ENCODE measurements around the gene CALML6.

CALML6 gene

DNA sequence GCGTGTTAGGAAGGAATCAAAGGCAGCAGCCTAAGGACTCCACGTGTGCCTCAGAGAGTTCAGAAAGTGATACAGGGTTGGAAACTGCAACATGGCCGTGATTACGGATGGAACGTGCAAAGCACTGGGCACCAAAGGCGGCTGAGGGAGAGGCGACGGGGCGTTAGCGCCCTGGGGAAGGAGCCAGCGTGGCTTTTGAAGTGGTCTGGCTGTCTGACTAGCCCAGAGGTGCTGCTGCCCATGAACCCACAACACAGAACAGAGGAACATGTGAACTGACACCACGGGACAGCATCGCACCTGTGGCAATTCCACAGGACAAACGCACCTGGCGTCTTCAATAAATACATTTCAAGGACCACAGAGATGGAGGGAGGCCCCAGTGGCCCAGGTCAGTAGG is 22.0 kb downstream of the CALML6 start:
- H2BK5ac ChIP-seq (ENCODE audit: low read depth, low read length, poor library complexity) = no peak overlapping the region
- no peak overlapping the region for H2BK12ac ChIP-seq (ENCODE audit: low read length)
- no peak overlapping the region for H3K18ac ChIP-seq (ENCODE audit: low read length)
- H2BK120ac ChIP-seq (ENCODE audit: insufficient read depth, low read length, poor library complexity) = no peak overlapping the region
- H3K4ac ChIP-seq (ENCODE audit: low read depth, low read length) = no peak overlapping the region
- no peak overlapping the region for H2AFZ ChIP-seq (ENCODE audit: insufficient read depth, low read length, poor library complexity)
- no peak overlapping the region for H3K4me3 ChIP-seq (ENCODE audit: low read depth, low read length)
- peaks cover 12% of the 10 kb centered on the region for H3K9me3 ChIP-seq (ENCODE audit: insufficient read depth, low read depth, low read length)
- no peaks in the 10 kb centered on the region for H3K4me1 ChIP-seq (ENCODE audit: control insufficient read depth in 1 of 2, insufficient read depth in 2 of 2, low read length in 2 of 2)
- WGBS (ENCODE audit: extremely low coverage, insufficient coverage, insufficient read length) = 100% methylated on average over 1 of the region's 15 CpGs
- H3K27ac ChIP-seq (ENCODE audit: low read depth, low read length) = no peak overlapping the region
- H3K4me2 ChIP-seq (ENCODE audit: low read length) = no peak overlapping the region
- no peak overlapping the region for H4K12ac ChIP-seq (ENCODE audit: low read depth, low read length)
- H3K14ac ChIP-seq (ENCODE audit: low read length) = no peak overlapping the region
- no peaks in the 10 kb centered on the region for H3K79me2 ChIP-seq (ENCODE audit: control insufficient read depth, insufficient read depth, low read length, poor library complexity)
- no peaks in the 10 kb centered on the region for H3K27me3 ChIP-seq (ENCODE audit: insufficient read depth, low read length)
- no peak overlapping the region for H3K23ac ChIP-seq (ENCODE audit: low read length)
- H3K79me1 ChIP-seq (ENCODE audit: low read length) = no peaks in the 10 kb centered on the region
- H4K91ac ChIP-seq (ENCODE audit: low read depth, low read length) = no peak overlapping the region
- H2AK5ac ChIP-seq (ENCODE audit: low read length) = no peak overlapping the region
- H4K8ac ChIP-seq (ENCODE audit: low read depth, low read length) = no peak overlapping the region
- no peak overlapping the region for H3K9ac ChIP-seq (ENCODE audit: low read length)
- DNase-seq = no peak
- H3K36me3 ChIP-seq (ENCODE audit: control insufficient read depth in 1 of 2, insufficient read depth in 2 of 2, low read length in 2 of 2) = no peaks in the 10 kb centered on the region

- no peak overlapping the region for H3K14ac ChIP-seq (ENCODE audit: low read length)
- 100% methylated on average over 1 of the region's 16 CpGs for WGBS (ENCODE audit: extremely low coverage, insufficient coverage, insufficient read length)
Measured at GRCh38 chr1:1937549-1938275, 22.7 kb downstream of the CALML6 start.

GRCh38 chr1:1938276-1938573 is 23.2 kb downstream of the CALML6 start:
- Histone ChIP-seq H3K4me2 (ENCODE audit: low read length) (no peak overlapping the region), H3K27me3 (ENCODE audit: insufficient read depth, low read length) (no peaks in the 10 kb centered on the region), H3K4me3 (ENCODE audit: low read depth, low read length) (no peak overlapping the region), H4K12ac (ENCODE audit: low read depth, low read length) (no peak overlapping the region), H3K4ac (ENCODE audit: low read depth, low read length) (no peak overlapping the region), H3K14ac (ENCODE audit: low read length) (no peak overlapping the region), H4K91ac (ENCODE audit: low read depth, low read length) (no peak overlapping the region), H3K79me2 (ENCODE audit: control insufficient read depth, insufficient read depth, low read length, poor library complexity) (no peaks in the 10 kb centered on the region), H3K36me3 (ENCODE audit: control insufficient read depth in 1 of 2, insufficient read depth in 2 of 2, low read length in 2 of 2) (no peaks in the 10 kb centered on the region), H2AFZ (ENCODE audit: insufficient read depth, low read length, poor library complexity) (no peak overlapping the region), H2BK12ac (ENCODE audit: low read length) (no peak overlapping the region), H3K9ac (ENCODE audit: low read length) (no peak overlapping the region), H2BK120ac (ENCODE audit: insufficient read depth, low read length, poor library complexity) (no peak overlapping the region), H3K79me1 (ENCODE audit: low read length) (no peaks in the 10 kb centered on the region), H3K4me1 (ENCODE audit: control insufficient read depth in 1 of 2, insufficient read depth in 2 of 2, low read length in 2 of 2) (no peaks in the 10 kb centered on the region), H4K8ac (ENCODE audit: low read depth, low read length) (no peak overlapping the region), H3K9me3 (ENCODE audit: insufficient read depth, low read depth, low read length) (peaks cover 12% of the 10 kb centered on the region), H2AK5ac (ENCODE audit: low read length) (no peak overlapping the region), H3K23ac (ENCODE audit: low read length) (no peak overlapping the region), H2BK5ac (ENCODE audit: low read depth, low read length, poor library complexity) (no peak overlapping the region), H3K27ac (ENCODE audit: low read depth, low read length) (no peak overlapping the region), H3K18ac (ENCODE audit: low read length) (no peak overlapping the region)
- no peak for DNase-seq
- WGBS (ENCODE audit: extremely low coverage, insufficient coverage, insufficient read length) = no CpG with 5 or more reads among the region's 6 CpGs

More at GRCh38 chr1:1937549-1938275, 22.7 kb downstream of the CALML6 start:
- Histone ChIP-seq H3K36me3 (ENCODE audit: control insufficient read depth in 1 of 2, insufficient read depth in 2 of 2, low read length in 2 of 2) (no peaks in the 10 kb centered on the region), H4K8ac (ENCODE audit: low read depth, low read length) (no peak overlapping the region), H2BK5ac (ENCODE audit: low read depth, low read length, poor library complexity) (no peak overlapping the region), H2BK120ac (ENCODE audit: insufficient read depth, low read length, poor library complexity) (no peak overlapping the region), H2BK12ac (ENCODE audit: low read length) (no peak overlapping the region), H3K27ac (ENCODE audit: low read depth, low read length) (no peak overlapping the region), H4K91ac (ENCODE audit: low read depth, low read length) (no peak overlapping the region), H3K9ac (ENCODE audit: low read length) (no peak overlapping the region), H3K79me1 (ENCODE audit: low read length) (no peaks in the 10 kb centered on the region), H3K79me2 (ENCODE audit: control insufficient read depth, insufficient read depth, low read length, poor library complexity) (no peaks in the 10 kb centered on the region), H3K9me3 (ENCODE audit: insufficient read depth, low read depth, low read length) (peaks cover 12% of the 10 kb centered on the region), H2AK5ac (ENCODE audit: low read length) (no peak overlapping the region), H4K12ac (ENCODE audit: low read depth, low read length) (no peak overlapping the region), H3K23ac (ENCODE audit: low read length) (no peak overlapping the region), H3K4ac (ENCODE audit: low read depth, low read length) (no peak overlapping the region), H3K4me2 (ENCODE audit: low read length) (no peak overlapping the region), H3K4me1 (ENCODE audit: control insufficient read depth in 1 of 2, insufficient read depth in 2 of 2, low read length in 2 of 2) (no peaks in the 10 kb centered on the region), H3K27me3 (ENCODE audit: insufficient read depth, low read length) (no peaks in the 10 kb centered on the region), H3K18ac (ENCODE audit: low read length) (no peak overlapping the region), H2AFZ (ENCODE audit: insufficient read depth, low read length, poor library complexity) (no peak overlapping the region), H3K4me3 (ENCODE audit: low read depth, low read length) (no peak overlapping the region)
- DNase-seq = no peak

- H3K4me3 ChIP-seq (ENCODE audit: low read depth, low read length) = no peak overlapping the region
- no peaks in the 10 kb centered on the region for H3K79me2 ChIP-seq (ENCODE audit: control insufficient read depth, insufficient read depth, low read length, poor library complexity)
- no peak overlapping the region for H3K18ac ChIP-seq (ENCODE audit: low read length)
- no peaks in the 10 kb centered on the region for H3K79me1 ChIP-seq (ENCODE audit: low read length)
- H3K4me2 ChIP-seq (ENCODE audit: low read length) = no peak overlapping the region
- no peak overlapping the region for H2BK120ac ChIP-seq (ENCODE audit: insufficient read depth, low read length, poor library complexity)
- no peak overlapping the region for H2AK5ac ChIP-seq (ENCODE audit: low read length)
- H3K4me1 ChIP-seq (ENCODE audit: control insufficient read depth in 1 of 2, insufficient read depth in 2 of 2, low read length in 2 of 2) = no peaks in the 10 kb centered on the region
- H3K36me3 ChIP-seq (ENCODE audit: control insufficient read depth in 1 of 2, insufficient read depth in 2 of 2, low read length in 2 of 2) = no peaks in the 10 kb centered on the region
- H4K8ac ChIP-seq (ENCODE audit: low read depth, low read length) = no peak overlapping the region
- H3K9me3 ChIP-seq (ENCODE audit: insufficient read depth, low read depth, low read length) = peaks cover 12% of the 10 kb centered on the region
- no peaks in the 10 kb centered on the region for H3K27me3 ChIP-seq (ENCODE audit: insufficient read depth, low read length)
- no peak overlapping the region for H2BK12ac ChIP-seq (ENCODE audit: low read length)
- H2BK5ac ChIP-seq (ENCODE audit: low read depth, low read length, poor library complexity) = no peak overlapping the region
- WGBS (ENCODE audit: extremely low coverage, insufficient coverage, insufficient read length) = 100% methylated on average over 5 of the region's 24 CpGs
- H3K14ac ChIP-seq (ENCODE audit: low read length) = no peak overlapping the region
- no peak for DNase-seq
- no peak overlapping the region for H3K27ac ChIP-seq (ENCODE audit: low read depth, low read length)
- no peak overlapping the region for H4K91ac ChIP-seq (ENCODE audit: low read depth, low read length)
- H2AFZ ChIP-seq (ENCODE audit: insufficient read depth, low read length, poor library complexity) = no peak overlapping the region
- no peak overlapping the region for H3K23ac ChIP-seq (ENCODE audit: low read length)
- no peak overlapping the region for H4K12ac ChIP-seq (ENCODE audit: low read depth, low read length)
- H3K9ac ChIP-seq (ENCODE audit: low read length) = no peak overlapping the region
- H3K4ac ChIP-seq (ENCODE audit: low read depth, low read length) = no peak overlapping the region
Measured at GRCh38 chr1:1938613-1939295, 23.7 kb downstream of the CALML6 start.

All from trophoblast cell (in vitro differentiated cells and primary cell).